ENCODE measurements around the gene SATB2.

DNA sequence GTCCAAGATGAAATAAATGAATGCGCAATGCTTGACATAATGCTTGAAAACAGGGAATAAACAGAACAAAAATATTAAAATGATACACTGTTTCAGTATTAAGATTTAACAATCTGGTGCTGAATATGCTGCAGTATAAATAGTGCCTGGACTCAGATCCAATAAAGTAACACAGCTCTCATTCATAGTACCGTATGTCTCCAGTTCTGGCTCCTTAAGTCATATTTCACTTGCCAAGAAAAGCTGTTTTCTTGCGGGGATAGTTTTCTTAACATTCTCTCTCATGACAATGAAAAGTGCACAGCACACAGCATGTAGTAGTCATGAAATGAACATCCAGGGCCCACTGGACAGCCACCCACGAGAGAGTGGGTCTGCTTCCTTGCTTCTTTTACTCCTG, 74.7 kb downstream of the SATB2 start:
- TF ChIP-seq EZH2 (IDR thresholded peaks at IDR 0.05; ENCODE audit: low read length, missing control alignments) (no peak), CTCF (conservative IDR thresholded peaks at IDR 0.05 in 1 of 2, IDR thresholded peaks at IDR 0.05 in 1 of 2; ENCODE audit: low read depth in 1 of 2, low read length in 2 of 2) (no peak)

Data from fibroblast of lung (primary cell).